ENCODE data around the gene PER1. TPM values are rescaled to one million over a fixed set of nuclear protein-coding genes. Genes with fewer than 3 reads are reported as not detected.

Gene PER1
- total and polyA plus RNA-seq, 9 of the 15 experiments (the other 6 are each of a cell fraction or from before 2014, with no cell fraction given), result 0.13 to 26.0 (median 3.4) TPM

DNA sequence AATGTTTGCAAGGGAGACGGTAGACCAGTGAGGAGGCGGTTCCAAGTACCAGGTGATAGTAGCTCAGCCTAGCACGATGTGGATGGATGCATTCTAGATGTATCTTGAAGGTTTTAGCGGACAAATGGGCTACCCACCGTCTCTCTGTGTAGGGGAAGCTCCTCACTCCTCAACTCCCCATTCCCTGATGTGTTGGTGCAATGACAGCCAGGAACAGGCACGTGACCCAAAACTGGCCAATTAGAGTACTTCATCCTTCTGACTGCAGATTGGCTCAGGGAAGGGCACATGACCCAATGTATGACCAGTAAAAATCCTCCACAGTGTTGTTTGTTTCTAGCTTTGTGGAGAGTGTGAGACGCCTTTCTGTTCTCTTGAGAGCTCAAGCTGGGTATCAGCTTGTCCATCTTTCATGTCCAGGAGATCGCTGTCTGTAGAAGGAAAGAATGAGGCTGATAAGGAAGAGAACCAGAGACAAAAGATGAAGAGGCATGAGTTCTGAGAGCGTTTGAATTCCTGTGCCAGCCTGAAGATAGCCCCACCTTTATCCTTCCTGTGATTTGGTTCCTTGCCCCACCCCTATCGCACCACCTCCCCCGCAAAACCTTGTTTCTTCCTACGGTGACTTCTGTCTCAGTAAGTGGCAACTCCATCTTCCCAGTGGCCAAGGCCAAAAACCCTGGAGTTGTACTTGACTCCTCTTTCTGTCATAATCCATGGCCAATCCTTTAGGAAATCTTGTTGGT is 40.0 kb upstream of the PER1 start (continued):
- TF ChIP-seq, protein P1, sequence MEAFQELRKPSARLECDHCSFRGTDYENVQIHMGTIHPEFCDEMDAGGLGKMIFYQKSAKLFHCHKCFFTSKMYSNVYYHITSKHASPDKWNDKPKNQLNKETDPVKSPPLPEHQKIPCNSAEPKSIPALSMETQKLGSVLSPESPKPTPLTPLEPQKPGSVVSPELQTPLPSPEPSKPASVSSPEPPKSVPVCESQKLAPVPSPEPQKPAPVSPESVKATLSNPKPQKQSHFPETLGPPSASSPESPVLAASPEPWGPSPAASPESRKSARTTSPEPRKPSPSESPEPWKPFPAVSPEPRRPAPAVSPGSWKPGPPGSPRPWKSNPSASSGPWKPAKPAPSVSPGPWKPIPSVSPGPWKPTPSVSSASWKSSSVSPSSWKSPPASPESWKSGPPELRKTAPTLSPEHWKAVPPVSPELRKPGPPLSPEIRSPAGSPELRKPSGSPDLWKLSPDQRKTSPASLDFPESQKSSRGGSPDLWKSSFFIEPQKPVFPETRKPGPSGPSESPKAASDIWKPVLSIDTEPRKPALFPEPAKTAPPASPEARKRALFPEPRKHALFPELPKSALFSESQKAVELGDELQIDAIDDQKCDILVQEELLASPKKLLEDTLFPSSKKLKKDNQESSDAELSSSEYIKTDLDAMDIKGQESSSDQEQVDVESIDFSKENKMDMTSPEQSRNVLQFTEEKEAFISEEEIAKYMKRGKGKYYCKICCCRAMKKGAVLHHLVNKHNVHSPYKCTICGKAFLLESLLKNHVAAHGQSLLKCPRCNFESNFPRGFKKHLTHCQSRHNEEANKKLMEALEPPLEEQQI (IDR thresholded peaks at IDR 0.05), result no peak
- TF ChIP-seq NRF1 (conservative IDR thresholded peaks at IDR 0.05 in 1 of 2, IDR thresholded peaks at IDR 0.05 in 1 of 2) (peak; percentile 9 to 25; a peak in 2 of 4 replicates), MEIS2 (IDR thresholded peaks at IDR 0.05; ENCODE audit: partially characterized antibody) (peak; percentile 63), ADNP (tag; IDR thresholded peaks at IDR 0.05) (no peak), SRSF3 (IDR thresholded peaks at IDR 0.05; ENCODE audit: insufficient read depth, low read length) (no peak), ZNF134 (CRISPR knock-in tag; conservative IDR thresholded peaks at IDR 0.05) (no peak), ZNF133 (CRISPR knock-in tag; IDR thresholded peaks at IDR 0.05) (no peak), MYNN (IDR thresholded peaks at IDR 0.05) (no peak), MYNN (CRISPR knock-in tag; IDR thresholded peaks at IDR 0.05) (no peak)
- TF ChIP-seq, protein P2, sequence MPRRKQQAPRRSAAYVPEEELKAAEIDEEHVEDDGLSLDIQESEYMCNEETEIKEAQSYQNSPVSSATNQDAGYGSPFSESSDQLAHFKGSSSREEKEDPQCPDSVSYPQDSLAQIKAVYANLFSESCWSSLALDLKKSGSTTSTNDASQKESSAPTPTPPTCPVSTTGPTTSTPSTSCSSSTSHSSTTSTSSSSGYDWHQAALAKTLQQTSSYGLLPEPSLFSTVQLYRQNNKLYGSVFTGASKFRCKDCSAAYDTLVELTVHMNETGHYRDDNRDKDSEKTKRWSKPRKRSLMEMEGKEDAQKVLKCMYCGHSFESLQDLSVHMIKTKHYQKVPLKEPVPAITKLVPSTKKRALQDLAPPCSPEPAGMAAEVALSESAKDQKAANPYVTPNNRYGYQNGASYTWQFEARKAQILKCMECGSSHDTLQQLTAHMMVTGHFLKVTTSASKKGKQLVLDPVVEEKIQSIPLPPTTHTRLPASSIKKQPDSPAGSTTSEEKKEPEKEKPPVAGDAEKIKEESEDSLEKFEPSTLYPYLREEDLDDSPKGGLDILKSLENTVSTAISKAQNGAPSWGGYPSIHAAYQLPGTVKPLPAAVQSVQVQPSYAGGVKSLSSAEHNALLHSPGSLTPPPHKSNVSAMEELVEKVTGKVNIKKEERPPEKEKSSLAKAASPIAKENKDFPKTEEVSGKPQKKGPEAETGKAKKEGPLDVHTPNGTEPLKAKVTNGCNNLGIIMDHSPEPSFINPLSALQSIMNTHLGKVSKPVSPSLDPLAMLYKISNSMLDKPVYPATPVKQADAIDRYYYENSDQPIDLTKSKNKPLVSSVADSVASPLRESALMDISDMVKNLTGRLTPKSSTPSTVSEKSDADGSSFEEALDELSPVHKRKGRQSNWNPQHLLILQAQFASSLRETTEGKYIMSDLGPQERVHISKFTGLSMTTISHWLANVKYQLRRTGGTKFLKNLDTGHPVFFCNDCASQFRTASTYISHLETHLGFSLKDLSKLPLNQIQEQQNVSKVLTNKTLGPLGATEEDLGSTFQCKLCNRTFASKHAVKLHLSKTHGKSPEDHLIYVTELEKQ (CRISPR knock-in tag; IDR thresholded peaks at IDR 0.05), result no peak
- TF ChIP-seq, protein P3, sequence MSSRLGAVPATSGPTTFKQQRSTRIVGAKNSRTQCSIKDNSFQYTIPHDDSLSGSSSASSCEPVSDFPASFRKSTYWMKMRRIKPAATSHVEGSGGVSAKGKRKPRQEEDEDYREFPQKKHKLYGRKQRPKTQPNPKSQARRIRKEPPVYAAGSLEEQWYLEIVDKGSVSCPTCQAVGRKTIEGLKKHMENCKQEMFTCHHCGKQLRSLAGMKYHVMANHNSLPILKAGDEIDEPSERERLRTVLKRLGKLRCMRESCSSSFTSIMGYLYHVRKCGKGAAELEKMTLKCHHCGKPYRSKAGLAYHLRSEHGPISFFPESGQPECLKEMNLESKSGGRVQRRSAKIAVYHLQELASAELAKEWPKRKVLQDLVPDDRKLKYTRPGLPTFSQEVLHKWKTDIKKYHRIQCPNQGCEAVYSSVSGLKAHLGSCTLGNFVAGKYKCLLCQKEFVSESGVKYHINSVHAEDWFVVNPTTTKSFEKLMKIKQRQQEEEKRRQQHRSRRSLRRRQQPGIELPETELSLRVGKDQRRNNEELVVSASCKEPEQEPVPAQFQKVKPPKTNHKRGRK (tag; IDR thresholded peaks at IDR 0.05), result no peak
- TF ChIP-seq, protein P4, sequence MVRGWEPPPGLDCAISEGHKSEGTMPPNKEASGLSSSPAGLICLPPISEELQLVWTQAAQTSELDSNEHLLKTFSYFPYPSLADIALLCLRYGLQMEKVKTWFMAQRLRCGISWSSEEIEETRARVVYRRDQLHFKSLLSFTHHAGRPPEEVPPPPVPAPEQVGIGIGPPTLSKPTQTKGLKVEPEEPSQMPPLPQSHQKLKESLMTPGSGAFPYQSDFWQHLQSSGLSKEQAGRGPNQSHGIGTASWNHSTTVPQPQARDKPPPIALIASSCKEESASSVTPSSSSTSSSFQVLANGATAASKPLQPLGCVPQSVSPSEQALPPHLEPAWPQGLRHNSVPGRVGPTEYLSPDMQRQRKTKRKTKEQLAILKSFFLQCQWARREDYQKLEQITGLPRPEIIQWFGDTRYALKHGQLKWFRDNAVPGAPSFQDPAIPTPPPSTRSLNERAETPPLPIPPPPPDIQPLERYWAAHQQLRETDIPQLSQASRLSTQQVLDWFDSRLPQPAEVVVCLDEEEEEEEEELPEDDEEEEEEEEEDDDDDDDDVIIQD (CRISPR knock-in tag; IDR thresholded peaks at IDR 0.05), result no peak
- TF ChIP-seq, protein P5, sequence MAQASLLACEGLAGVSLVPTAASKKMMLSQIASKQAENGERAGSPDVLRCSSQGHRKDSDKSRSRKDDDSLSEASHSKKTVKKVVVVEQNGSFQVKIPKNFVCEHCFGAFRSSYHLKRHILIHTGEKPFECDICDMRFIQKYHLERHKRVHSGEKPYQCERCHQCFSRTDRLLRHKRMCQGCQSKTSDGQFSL (CRISPR knock-in tag; IDR thresholded peaks at IDR 0.05), result no peak
- TF ChIP-seq, protein P5 (tag; IDR thresholded peaks at IDR 0.05), result no peak
- TF ChIP-seq, protein P6, sequence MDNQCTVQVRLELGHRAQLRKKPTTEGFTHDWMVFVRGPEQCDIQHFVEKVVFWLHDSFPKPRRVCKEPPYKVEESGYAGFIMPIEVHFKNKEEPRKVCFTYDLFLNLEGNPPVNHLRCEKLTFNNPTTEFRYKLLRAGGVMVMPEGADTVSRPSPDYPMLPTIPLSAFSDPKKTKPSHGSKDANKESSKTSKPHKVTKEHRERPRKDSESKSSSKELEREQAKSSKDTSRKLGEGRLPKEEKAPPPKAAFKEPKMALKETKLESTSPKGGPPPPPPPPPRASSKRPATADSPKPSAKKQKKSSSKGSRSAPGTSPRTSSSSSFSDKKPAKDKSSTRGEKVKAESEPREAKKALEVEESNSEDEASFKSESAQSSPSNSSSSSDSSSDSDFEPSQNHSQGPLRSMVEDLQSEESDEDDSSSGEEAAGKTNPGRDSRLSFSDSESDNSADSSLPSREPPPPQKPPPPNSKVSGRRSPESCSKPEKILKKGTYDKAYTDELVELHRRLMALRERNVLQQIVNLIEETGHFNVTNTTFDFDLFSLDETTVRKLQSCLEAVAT (IDR thresholded peaks at IDR 0.05), result no peak

All from K562 (cell line).